GM18526 (cell line): Measurements from ENCODE around the gene MYBPC2.

Experiments used
- POLR2A ChIP-seq: IDR thresholded peaks from 3 replicates; pipeline ENCODE4 v1.6.1; 2011; ENCODE audit not compliant: insufficient read length; ENCODE audit errors: extremely low read depth

The MYBPC2 gene

DNA sequence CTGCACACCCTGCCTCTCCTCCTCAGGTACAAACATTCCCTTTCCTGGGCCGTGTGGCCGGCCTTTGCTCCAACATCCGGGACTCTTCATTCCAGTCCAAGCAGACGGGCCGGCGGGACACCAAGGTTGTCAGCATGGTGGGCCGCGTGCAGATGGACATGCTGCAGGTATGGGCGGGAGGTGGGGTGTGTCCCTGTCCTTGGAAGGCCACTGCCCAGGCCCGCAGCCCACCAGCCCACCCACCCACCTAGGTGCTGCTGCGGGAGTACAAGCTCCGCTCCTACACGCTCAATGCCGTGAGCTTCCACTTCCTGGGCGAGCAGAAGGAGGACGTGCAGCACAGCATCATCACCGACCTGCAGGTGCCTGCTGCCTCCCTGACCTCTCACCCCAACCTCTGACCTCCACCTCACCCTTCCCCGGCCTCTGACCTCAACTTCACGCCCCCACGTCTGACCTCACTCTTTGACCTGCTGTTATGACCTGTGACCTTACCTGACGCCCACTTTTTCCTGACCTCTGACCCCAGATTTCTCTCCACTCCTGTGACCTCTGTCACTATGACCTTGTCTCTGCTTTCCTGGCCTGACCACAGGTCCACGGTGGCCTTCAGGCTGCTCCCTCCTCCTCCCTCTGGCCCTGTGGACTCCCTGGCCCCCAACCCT lies 26.4 kb upstream of the MYBPC2 start:
- no peak for TF ChIP-seq POLR2A

DNA sequence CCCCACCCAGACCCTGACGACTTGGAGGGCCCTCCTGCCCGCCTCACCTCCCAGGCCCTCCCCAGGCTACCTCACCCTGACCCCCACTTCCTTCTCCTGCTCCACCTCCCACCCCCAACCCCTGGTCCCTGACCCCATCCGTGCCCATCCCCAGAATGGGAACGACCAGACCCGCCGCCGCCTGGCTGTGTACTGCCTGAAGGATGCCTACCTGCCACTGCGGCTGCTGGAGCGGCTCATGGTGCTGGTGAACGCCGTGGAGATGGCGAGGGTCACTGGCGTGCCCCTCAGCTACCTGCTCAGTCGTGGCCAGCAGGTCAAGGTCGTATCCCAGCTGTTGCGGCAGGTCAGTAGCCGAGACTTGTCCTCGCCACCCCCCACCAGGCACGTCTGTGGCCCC lies 25.9 kb upstream of the MYBPC2 start:
- no peak for TF ChIP-seq POLR2A

DNA sequence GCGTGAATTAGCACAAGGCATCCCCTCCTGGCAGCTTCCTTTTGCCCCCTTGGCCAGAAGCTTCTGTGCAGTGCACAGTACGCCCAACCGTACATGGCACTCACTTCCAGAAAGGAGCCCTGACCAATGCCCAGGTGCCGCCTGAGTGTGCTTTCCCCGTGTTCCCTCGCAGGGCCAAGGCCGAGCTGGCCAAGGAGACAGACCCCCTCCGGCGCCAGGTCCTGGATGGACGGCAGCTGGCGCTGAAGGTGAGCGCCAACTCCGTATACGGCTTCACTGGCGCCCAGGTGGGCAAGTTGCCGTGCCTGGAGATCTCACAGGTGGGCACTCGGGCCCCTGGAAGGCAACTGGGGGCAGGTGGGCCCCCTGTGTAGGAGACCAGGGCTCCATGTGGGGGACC lies 23.3 kb upstream of the MYBPC2 start:
- TF ChIP-seq POLR2A = no peak

DNA sequence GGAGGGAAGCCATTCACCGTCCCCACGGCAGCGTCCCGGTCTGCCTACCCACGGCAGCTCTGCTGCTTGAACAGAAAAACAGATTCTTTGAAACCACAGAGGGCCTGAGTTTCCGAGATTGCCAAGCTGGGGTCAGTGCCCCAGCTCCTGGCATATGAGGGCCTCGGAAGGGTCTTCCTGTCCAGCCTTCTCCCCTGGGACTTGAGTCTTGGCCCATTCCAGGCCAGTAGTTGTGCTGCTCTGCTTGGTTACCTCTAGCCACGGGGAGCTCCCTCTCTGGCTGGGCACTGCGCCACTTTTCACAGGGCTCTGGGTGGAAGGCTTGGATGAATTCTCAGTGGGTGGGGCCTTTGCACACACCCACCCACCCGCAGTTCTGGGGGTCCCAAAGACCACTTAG lies 22.6 kb upstream of the MYBPC2 start:
- no peak for TF ChIP-seq POLR2A

DNA sequence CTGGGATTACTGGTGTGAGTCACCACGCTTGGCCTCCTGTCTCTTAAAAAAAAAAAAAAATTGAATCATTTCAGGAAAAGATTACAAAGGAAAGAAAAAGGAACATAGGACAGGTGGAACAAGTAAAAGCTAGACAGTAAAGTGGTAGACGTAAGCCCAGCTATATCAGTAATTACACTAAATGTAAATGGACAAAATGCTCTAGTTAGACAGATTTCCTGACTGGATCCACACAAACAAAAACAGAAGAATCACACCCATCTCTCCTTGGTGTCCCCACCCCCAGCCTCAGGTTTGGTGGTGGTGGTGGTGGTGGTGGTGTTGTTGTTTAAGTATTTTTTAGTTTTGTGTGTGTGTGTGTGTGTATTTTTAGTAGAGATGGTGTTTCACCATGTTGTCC lies 20.3 kb upstream of the MYBPC2 start:
- TF ChIP-seq POLR2A = no peak

DNA sequence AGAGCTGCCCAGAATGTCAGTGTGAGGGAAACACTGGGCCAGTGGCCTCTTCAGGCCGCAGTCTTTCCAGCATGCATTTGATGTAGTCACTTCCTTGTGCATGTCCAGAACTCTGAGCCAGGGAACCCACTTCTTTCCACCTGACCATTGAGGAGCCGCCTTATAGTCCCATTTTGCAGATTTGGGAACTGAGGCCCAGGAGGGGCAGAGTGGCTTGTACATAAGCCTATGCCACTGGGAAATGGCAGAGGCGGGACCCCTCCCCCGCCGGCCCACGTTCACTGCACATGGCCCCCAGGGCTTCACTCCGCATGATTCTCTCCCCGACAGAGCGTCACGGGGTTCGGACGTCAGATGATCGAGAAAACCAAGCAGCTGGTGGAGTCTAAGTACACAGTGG lies 19.6 kb upstream of the MYBPC2 start:
- no peak for TF ChIP-seq POLR2A

DNA sequence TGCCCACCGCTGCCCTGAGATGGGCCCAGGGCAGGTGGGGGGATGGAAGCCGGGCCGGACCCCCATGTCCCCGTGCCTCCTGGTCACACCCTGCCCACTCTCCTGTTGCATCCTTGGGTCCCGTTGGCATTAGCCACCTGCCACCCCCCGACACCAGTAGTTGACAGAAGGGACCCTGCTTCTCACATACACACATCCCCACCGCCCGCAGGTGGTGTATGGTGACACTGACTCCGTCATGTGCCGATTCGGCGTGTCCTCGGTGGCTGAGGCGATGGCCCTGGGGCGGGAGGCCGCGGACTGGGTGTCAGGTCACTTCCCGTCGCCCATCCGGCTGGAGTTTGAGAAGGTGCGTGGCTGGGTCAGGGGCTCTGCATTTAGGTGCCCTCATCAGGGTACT lies 19.2 kb upstream of the MYBPC2 start:
- TF ChIP-seq POLR2A = no peak

DNA sequence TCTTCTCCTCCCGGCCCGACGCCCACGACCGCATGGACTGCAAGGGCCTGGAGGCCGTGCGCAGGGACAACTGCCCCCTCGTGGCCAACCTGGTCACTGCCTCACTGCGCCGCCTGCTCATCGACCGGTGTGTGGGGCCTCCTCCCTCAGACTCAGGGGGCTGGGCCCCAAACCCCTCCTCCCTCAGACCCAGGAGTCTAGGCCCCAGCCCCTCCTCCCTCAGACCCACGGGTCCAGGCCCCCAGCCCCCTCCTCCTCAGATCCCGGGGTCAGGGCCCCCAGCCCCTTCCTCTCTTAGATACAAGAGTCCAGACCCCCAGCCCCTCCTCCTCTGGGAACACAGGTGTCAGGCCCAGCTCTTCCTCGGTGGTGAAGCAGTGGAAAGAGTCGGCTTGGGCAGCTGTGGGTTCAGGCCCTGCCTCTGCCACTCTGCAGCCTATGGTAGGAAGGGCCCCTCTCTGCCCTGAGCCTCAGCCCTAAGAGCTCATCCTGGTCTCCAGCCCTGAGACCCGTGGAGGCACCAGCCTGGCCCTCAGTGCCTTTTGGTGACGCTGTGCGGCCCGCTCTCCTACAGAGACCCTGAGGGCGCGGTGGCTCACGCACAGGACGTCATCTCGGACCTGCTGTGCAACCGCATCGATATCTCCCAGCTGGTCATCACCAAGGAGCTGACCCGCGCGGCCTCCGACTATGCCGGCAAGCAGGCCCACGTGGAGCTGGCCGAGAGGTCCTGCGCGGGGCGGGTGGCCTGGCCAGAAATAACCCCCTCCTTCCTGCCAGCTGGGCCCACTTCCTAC lies 17.6 kb upstream of the MYBPC2 start:
- no peak for TF ChIP-seq POLR2A

DNA sequence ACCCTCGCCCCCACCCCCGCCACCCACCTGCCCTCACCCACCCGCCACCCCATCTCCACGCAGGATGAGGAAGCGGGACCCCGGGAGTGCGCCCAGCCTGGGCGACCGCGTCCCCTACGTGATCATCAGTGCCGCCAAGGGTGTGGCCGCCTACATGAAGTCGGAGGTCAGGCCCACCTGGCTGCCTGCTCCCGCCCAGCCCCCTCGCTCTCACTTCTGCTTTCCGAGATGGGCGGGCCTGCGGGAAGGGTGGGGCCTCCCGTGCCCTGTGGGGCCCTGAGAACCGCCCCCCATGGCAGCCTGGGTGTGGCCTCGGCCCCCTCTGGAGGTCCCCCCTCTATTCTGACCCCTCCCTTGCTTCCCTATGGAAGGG lies 17.0 kb upstream of the MYBPC2 start:
- TF ChIP-seq POLR2A = peak; percentile 52

DNA sequence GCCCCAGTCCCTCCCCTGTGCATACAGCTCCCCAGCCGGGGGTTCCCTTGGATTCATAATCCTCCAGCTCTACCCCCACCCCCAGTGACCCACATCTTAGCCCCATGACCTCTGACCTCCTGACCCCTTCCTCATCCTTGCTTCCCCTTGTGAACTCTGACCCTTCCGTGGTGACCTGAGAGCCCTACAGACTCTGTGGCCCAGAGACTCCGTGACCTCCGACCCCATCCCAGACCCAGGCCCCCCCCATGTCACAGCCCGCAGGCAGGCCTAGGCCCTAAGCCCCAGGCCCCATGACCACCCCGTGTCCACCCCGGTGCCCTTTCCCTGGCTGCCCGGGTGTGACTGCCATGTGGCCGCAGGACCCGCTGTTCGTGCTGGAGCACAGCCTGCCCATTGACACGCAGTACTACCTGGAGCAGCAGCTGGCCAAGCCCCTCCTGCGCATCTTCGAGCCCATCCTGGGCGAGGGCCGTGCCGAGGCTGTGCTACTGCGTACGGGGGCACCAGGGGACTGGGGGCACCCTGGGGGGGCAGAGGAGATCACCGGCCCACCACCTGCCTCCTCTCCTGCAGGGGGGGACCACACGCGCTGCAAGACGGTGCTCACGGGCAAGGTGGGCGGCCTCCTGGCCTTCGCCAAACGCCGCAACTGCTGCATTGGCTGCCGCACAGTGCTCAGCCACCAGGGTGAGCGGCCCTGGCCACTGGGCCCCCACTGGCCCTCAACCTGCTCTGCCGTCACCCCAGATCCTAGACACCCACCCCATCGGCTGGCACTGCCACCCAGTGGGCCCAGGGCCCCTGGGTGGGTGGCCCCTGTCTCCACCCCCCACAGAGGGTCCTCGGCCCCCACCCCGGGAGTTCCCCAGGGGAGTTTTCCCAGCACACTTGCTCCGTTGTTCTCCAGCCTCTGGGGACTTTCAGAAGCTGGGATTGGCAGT lies 16.4 kb upstream of the MYBPC2 start:
- TF ChIP-seq POLR2A = no peak

DNA sequence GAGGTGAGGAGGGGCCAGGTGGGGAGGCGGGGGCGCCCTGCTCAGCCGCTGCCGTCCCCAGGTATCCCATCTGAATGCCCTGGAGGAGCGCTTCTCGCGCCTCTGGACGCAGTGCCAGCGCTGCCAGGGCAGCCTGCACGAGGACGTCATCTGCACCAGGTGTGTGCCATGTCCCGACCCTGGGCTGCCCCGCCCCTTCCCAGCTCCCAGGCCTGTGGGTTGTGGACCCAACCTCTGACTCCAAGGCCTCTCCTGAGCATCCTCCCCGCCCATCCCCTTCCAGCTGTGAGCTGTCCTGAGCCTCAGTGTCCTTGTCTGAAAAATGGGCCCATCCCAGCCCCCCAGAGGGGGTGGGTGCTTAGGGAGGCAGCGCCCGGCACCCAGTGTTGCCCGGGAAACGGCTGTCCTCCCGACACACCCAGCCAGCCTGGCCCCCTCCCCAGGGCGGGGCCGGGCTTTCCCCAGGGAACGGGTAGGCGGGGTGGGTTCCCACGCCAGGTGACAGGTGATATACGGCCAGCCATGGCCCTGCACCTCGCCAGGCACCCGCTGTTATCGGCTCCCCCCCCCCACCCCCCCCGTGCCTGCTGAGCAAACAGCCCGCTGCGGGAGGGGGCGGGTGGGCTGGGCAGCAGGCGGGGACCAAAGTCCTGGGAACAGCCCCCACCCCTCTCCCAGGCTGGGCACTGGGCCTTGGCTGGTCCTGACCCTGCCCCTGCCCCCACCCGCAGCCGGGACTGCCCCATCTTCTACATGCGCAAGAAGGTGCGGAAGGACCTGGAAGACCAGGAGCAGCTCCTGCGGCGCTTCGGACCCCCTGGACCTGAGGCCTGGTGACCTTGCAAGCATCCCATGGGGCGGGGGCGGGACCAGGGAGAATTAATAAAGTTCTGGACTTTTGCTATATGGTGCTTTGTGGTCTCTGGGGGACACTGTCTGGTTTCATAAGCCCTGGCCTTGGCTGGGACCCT lies 15.3 kb upstream of the MYBPC2 start:
- TF ChIP-seq POLR2A = no peak

DNA sequence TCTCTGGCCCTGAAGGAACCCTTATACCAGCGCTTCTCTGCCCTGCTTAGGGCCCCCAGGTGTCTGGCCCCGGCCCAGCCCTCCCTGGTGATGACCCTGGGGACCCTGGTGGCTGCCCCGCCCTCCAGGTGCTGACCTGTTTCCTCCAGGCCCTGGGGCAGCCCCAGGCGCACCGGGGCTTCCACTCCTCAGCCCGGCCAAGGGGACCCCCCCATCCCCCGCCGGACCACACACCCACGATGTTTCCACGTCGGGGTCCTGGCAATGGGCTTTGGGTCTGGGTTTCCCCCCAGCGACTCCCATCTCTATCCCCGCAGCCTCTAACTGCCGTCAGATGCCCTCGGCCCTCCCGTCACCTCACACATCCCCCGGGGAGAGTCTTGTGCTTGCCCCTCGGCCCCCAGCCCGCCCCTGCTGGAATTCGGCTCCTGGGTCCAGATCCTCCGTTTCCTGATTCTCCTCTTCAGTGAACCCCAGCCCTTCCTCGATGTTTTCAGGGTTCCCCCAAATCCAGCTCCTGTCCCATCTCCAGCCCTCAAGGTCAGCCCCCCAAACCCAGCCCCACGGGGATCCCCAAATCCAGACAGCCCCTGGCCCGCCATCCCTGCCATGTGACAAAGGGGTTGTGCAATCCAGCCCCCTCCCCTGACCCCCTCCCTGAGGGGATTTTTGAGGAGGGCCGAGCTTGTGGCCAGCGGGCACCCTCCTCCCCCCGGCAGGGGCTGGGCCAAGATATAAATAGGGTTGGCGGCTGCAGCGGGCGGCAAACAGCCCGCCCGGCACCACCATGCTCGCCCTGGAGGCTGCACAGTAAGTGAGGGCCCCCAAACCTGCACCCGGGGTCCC lies 14.3 kb upstream of the MYBPC2 start, which contains the start of gene SPIB:
SPIB (plus strand) TSS at position 763 of the 846 bp plus-strand sequence; CDS start at position 788, 25 bp downstream.
- TF ChIP-seq POLR2A = peak; percentile 94

DNA sequence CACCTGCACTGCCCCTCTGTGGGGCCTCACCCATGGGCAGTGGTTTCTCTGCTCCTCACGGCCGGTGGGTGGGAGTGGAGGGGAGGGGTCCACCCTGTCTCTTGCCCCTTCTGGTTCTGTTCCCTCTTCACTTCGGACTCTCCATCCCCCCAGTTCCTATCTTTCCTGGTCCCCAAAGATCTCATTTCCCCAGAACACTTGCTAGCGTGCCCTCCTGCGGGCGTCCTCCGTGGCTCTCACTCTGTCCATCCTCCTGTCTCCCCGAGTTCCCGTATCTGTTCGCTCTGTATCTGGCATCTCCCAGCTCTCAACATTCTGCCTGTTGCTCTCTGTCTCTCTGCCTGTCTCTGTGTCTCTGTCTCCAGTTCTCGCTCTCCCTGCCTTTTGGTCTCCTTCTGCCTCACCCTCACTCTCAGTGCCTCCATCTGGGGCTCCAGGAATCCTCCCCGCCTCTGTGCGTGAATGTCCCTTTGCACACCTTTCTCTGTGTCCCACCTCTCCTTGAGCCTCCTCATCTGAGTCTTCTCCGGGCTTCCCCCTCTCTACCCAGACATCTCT lies 13.6 kb upstream of the MYBPC2 start:
- TF ChIP-seq POLR2A = no peak
